ENCODE measurements around the gene ZBP1.

ZBP1 gene

DNA sequence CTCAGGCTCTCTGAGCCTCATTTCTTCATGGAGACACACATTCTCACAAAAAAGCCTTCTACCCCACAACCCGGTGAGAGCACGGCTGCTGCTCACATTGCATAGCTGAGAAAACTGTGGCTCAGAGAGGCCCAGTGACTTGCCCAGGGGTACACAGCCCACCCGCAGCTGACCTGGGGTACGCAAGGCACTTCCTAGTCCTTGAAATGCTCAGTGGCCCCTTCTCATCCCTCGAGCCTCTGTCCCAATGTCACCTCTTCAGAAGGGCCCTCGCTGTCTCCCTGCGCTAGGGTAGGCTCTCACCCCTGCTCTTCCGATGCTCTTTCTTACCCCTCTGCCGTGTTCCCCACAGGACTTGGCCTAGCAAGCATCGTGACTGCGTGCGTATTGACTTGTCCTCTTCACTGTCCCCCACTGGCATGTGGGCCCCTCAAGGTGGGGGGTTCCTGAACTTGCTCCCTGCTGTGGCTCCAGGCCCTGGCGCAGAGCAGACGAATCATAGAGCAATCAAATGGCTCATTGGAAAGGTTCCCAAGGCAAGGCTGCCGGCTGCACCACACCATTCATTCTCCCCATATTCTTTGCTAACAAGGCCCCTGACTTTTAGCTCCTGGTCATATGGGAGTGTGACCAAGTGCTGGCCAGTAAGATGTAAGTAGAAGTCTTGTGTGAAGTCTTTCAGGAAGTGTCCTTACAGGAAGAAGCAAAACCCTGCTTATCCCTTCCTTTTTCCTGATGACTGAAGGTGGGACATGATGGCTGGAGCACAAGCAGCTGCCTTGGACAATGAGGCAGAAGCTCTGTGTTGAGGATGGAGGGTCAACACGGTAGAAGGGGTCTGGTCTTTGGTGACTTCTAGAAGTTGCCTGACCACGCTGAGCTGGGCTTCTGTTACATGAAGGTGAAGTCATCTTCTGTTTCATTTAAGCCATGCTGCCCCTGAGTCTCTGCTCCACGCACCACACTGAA lies 36.7 kb downstream of the ZBP1 start:
- Histone ChIP-seq H3K4me1 (ENCODE audit: control insufficient read depth, insufficient read depth, low read length) (no peaks in the 10 kb centered on the region), H3K9ac (ENCODE audit: low read depth, low read length) (no peak overlapping the region), H3K4me2 (ENCODE audit: low read length) (no peak overlapping the region)

DNA sequence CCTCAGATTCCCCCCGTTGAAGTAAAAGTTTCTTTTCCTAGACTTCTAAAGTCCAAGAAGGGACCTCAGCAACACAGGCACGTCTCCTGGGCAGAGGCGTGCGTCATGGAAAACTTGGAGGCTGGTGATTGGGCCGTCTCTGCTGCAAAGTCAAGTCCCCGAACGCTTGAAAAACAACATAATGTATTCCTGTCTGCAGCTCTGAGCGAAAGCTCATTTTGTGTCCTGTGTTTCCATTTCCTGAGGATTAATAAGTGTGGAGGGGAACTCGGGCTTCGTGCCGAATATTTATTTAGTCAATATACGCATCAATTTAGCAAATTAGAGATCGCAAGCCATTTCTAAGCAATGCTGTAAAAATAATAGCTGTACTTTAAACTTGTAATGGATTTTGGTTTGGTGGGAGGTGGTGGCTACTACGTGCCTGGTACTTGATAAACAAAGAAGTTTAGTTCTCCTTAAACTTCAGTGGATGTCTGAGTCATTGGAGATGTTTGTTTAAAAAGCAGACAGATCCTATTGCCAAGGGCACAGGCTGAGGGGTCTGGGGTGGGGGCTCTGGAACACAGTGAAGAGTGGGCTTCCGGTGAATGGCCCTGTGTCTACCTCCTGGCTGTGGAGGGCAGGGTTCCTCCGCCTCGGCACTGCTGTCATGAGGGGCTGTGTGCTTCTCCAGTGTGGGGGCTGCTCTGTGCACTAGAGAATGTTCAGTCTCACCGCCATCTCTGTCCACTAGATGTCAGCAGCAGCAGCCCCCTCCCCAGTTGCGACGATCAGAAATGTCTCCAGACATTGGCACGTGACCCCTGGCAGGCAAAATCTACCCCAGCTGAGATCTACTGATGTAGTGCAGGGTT lies 37.6 kb downstream of the ZBP1 start:
- Histone ChIP-seq H3K4me3 (ENCODE audit: low read length) (no peak overlapping the region), H3K4me1 (ENCODE audit: control insufficient read depth, insufficient read depth, low read length) (no peaks in the 10 kb centered on the region), H3K9ac (ENCODE audit: low read depth, low read length) (no peak overlapping the region), H3K9me3 (replicated peaks; ENCODE audit: low read length) (no peaks in the 10 kb centered on the region), H3K27me3 (ENCODE audit: control insufficient read depth, insufficient read depth, low read length) (peaks cover 84% of the 10 kb centered on the region), H3K36me3 (ENCODE audit: insufficient read depth, low read length) (no peaks in the 10 kb centered on the region), H3K4me2 (ENCODE audit: low read length) (no peak overlapping the region)

More for the DNA sequence above, 36.7 kb downstream of the ZBP1 start:
- Histone ChIP-seq H3K9me3 (replicated peaks; ENCODE audit: low read length) (no peaks in the 10 kb centered on the region), H3K27me3 (ENCODE audit: control insufficient read depth, insufficient read depth, low read length) (peaks cover 85% of the 10 kb centered on the region), H3K4me3 (ENCODE audit: low read length) (no peak overlapping the region), H3K36me3 (ENCODE audit: insufficient read depth, low read length) (no peaks in the 10 kb centered on the region)

DNA sequence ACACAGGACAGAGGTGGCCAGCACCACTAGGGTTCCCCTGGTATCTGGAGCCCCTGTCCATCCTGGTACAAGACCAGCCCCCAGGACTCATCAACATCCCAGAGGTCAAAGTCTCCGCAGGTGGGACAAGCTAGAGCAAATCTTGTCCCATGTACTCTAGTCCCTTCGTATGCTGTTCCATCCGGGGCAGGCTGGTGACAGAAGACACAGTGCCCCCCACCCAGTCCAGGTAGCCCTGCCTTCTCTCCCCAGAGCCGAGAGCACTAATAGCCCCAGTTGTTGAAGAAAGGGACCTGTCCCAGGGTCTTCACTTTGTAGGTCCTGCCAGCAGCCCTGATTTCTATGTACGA lies 38.2 kb downstream of the ZBP1 start:
- Histone ChIP-seq H3K4me3 (ENCODE audit: low read length) (no peak overlapping the region), H3K4me1 (ENCODE audit: control insufficient read depth, insufficient read depth, low read length) (no peaks in the 10 kb centered on the region), H3K9me3 (replicated peaks; ENCODE audit: low read length) (no peaks in the 10 kb centered on the region), H3K9ac (ENCODE audit: low read depth, low read length) (no peak overlapping the region), H3K36me3 (ENCODE audit: insufficient read depth, low read length) (no peaks in the 10 kb centered on the region), H3K27me3 (ENCODE audit: control insufficient read depth, insufficient read depth, low read length) (peaks cover 80% of the 10 kb centered on the region), H3K4me2 (ENCODE audit: low read length) (no peak overlapping the region)

DNA sequence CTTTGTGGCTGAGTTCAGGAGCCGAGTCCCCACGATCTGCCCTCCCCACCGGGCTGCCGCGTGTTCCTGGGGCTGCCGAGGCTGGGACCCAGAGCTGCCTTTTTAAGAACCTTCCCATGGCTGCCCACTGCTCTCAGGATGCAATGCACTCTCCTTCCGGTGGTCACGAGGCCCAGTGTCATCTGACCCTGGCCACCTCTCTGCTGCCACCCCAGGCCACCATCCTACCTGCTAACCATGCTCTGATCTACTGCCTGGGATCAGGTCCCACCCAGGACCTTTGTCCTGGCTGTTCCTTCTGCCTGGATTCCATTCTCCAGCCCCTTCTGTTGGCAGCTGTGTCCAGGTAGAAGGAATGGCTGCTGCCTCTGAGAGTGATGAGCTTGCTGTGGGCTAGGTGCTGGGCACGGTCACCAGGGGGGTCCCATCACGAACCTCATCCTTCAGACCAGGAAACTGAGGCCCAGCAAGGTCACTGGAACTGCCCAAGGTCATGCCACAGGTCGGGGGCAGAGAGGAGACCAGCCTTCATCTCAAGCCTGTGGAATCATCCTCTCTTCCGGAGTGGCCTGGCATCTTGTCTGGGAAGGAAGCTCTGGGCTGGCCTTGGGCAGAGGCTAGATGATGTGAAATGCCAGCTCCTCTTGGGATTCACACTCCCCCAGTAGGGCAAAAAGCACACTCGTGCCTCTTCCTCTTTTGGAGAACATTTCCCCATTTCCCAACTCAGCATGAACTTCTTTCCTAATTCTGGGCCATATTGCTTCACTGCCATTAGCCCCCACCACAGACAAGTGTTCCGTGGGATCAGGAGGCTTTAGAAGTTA lies 38.8 kb downstream of the ZBP1 start:
- Histone ChIP-seq H3K4me1 (ENCODE audit: control insufficient read depth, insufficient read depth, low read length) (no peaks in the 10 kb centered on the region), H3K36me3 (ENCODE audit: insufficient read depth, low read length) (no peaks in the 10 kb centered on the region), H3K27me3 (ENCODE audit: control insufficient read depth, insufficient read depth, low read length) (peaks cover 80% of the 10 kb centered on the region), H3K9ac (ENCODE audit: low read depth, low read length) (no peak overlapping the region), H3K4me3 (ENCODE audit: low read length) (no peak overlapping the region), H3K4me2 (ENCODE audit: low read length) (no peak overlapping the region), H3K9me3 (replicated peaks; ENCODE audit: low read length) (no peaks in the 10 kb centered on the region)

DNA sequence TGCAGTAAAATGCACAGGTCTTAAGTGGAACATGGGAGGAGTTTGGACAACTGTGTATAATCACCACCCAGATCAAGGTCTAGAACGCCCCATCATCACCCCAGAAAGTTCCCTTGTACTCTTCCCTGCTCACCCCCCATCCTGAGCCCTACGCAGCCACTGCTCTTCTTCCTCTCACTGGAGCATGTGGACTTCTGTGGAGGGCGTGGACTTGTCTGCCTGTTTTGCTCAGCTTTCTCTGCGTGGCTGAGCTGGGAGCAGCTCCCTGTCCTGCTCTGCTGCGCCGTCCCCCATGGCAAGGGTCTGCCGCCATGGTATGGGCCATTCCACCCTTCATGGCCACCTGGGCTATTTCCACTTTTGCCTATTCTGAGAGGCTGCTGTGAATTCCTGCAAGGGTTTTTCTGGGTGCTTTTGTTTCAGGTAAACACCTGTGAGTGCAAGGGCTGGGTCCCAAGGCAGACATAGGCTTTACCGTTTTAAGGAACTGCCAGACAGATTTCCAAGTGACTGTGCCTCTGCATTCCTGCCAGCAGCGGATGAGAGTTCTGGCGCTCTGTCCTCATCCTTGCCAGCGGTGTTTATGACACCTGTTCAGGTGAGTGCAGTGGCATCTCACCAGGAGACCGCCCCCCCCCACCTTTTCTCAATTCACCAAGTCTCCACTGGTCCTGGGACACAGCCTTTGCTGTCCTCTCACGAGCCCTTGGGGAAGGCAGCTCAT lies 39.6 kb downstream of the ZBP1 start:
- Histone ChIP-seq H3K9ac (ENCODE audit: low read depth, low read length) (no peak overlapping the region), H3K9me3 (replicated peaks; ENCODE audit: low read length) (no peaks in the 10 kb centered on the region), H3K27me3 (ENCODE audit: control insufficient read depth, insufficient read depth, low read length) (peaks cover 82% of the 10 kb centered on the region), H3K36me3 (ENCODE audit: insufficient read depth, low read length) (no peaks in the 10 kb centered on the region), H3K4me3 (ENCODE audit: low read length) (no peak overlapping the region), H3K4me2 (ENCODE audit: low read length) (no peak overlapping the region), H3K4me1 (ENCODE audit: control insufficient read depth, insufficient read depth, low read length) (no peaks in the 10 kb centered on the region)

DNA sequence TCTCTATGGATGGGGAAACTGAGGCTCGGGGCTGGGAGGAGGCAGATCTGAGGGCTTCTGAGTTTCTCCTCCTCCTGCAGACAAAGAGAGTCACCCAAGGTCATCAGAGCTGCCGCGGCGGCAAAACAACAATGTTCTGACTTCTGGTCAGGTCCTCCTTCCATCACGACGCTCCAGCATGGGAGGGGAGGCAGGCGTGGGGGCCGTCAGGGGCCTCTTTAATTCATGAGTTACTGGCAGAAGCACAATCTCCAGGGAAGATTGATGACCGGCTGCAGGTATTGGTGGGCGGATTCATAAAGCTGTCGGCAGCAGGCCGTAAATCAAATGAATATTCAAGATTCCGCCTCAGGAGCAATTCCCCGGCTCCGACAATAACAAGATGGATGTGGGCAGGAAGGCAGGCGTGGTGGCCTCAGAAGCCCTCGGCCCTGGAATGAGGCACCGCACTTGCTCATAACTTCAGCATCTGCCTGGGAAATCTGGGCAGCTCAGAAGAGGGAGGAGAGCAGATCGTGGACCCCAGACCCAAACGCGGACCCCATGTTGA lies 40.3 kb downstream of the ZBP1 start:
- no peak overlapping the region for H3K9ac ChIP-seq (ENCODE audit: low read depth, low read length)
- no peaks in the 10 kb centered on the region for H3K36me3 ChIP-seq (ENCODE audit: insufficient read depth, low read length)
- no peak overlapping the region for H3K4me2 ChIP-seq (ENCODE audit: low read length)
- H3K4me3 ChIP-seq (ENCODE audit: low read length) = no peak overlapping the region
- no peaks in the 10 kb centered on the region for H3K9me3 ChIP-seq (replicated peaks; ENCODE audit: low read length)
- H3K4me1 ChIP-seq (ENCODE audit: control insufficient read depth, insufficient read depth, low read length) = no peaks in the 10 kb centered on the region
- peaks cover 82% of the 10 kb centered on the region for H3K27me3 ChIP-seq (ENCODE audit: control insufficient read depth, insufficient read depth, low read length)

DNA sequence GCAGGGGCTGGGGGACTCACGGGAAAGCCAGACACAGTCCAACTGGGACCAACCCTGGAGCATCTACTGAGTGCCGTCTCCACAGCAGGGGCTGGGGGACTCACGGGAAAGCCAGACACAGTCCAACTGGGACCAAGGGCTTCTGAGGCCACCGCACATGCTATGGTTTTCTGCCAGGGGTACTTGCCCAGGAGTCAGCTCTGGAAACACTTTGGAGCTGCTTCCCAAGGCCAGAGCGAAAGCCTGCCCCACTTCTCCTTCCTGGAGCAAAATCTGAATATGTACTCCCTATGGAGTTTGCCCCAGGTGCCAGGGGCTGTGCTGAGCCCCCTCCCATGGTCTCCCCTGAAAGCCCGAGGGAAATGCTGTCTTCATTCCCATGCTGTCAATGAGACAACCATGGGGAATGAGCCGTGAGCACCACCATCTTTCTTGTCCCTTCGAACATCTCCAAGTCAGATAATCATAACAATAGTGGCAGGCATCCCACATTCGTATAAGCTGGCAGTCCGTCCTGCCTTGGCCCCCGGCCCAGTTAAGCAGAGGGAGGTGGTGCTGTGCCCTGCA lies 40.8 kb downstream of the ZBP1 start:
- Histone ChIP-seq H3K4me2 (ENCODE audit: low read length) (no peak overlapping the region), H3K9me3 (replicated peaks; ENCODE audit: low read length) (no peaks in the 10 kb centered on the region), H3K36me3 (ENCODE audit: insufficient read depth, low read length) (no peaks in the 10 kb centered on the region), H3K4me1 (ENCODE audit: control insufficient read depth, insufficient read depth, low read length) (no peaks in the 10 kb centered on the region), H3K9ac (ENCODE audit: low read depth, low read length) (no peak overlapping the region), H3K4me3 (ENCODE audit: low read length) (no peak overlapping the region), H3K27me3 (ENCODE audit: control insufficient read depth, insufficient read depth, low read length) (peaks cover 82% of the 10 kb centered on the region)

DNA sequence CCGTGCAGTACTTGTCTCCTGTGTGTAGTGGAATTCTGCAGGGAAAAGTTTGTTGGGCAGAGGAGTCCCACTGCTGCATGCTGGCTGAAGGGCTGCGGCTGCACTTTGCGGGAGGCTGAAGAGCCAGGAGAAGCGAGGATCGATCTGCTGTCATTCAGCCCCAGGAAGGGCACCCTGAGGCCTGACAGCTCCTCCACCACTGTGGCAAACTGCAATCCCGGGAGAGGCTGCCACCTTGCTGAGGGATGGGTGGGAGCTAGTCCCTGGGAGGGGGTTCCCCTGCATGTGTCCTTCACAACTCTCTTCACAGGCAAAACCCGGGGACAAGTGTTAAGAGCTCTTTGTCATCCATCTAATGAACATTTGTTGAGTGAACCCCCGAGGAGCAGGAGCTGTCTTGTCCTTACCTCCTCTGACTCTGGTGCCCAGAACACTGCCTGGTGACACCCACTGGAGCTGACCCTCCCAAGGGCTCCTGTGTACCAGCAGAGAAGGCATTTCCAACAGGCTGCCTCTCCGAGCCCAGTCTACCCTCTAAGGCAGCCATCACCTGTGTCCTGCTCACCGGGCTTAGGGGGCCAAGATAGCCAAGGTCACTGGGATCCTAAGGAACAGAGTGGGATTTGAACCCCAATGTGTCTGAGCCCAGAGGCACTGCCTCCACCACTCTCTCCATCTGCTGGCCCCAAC lies 41.6 kb downstream of the ZBP1 start:
- Histone ChIP-seq H3K9me3 (replicated peaks; ENCODE audit: low read length) (no peaks in the 10 kb centered on the region), H3K4me3 (ENCODE audit: low read length) (no peak overlapping the region), H3K9ac (ENCODE audit: low read depth, low read length) (no peak overlapping the region), H3K4me1 (ENCODE audit: control insufficient read depth, insufficient read depth, low read length) (no peaks in the 10 kb centered on the region), H3K4me2 (ENCODE audit: low read length) (no peak overlapping the region), H3K27me3 (ENCODE audit: control insufficient read depth, insufficient read depth, low read length) (peaks cover 83% of the 10 kb centered on the region), H3K36me3 (ENCODE audit: insufficient read depth, low read length) (no peaks in the 10 kb centered on the region)

DNA sequence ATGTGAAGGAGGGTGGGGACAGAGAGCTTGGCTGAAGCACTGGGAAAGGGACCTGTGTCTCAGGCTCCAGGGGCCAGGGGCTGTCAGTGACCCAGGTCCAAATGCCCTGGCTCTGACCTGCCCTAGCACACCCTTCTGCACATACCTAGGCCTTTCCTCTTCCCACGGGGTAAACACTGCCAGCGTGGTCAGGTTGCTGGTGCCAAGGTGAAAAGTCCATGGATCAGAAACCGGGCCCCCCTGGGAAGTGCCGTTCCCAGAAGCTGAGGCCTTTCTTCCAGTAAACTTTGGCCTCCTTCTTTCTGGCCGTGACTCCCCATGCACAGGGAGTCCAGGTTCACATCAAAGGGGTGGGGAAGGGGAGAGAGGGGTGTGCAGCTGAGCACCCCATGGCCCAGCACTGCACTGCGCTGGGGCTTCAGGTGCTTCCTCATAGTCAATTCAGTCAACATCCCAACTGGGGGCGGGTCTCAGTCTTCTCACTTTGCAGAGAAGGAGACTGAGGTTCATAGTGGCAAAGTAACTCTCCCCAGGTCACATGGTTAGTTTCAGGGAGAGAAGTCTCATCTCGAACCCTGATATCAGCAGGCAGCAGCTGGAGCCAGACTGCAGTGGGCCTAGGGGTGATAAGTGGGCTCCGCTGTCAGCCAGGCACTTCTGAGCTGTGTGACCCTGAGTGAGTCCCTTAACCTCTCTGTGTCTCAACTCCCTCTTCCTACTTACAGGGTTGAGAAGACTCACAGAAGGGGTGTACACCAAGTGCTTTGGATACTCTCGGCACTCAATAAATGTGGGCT lies 42.3 kb downstream of the ZBP1 start:
- Histone ChIP-seq H3K27me3 (ENCODE audit: control insufficient read depth, insufficient read depth, low read length) (peaks cover 89% of the 10 kb centered on the region), H3K4me3 (ENCODE audit: low read length) (no peak overlapping the region), H3K9me3 (replicated peaks; ENCODE audit: low read length) (no peaks in the 10 kb centered on the region), H3K4me2 (ENCODE audit: low read length) (no peak overlapping the region), H3K4me1 (ENCODE audit: control insufficient read depth, insufficient read depth, low read length) (no peaks in the 10 kb centered on the region), H3K36me3 (ENCODE audit: insufficient read depth, low read length) (no peaks in the 10 kb centered on the region), H3K9ac (ENCODE audit: low read depth, low read length) (no peak overlapping the region)

All from skeletal muscle satellite cell (primary cell).